NCI-H774 (cell line): ENCODE data around the gene TLE6.
"Not testable (repeated sequence)": the region's sequence is repeated elsewhere in the genome, so short reads cannot be mapped to it uniquely, and the experiment has no call there.

Source experiments
- DNase-seq: peaks from one replicate; lab custom pipeline; 2025; lab: John Stamatoyannopoulos, UW

Gene TLE6

GRCh38 chr19:3004522-3004921, 27.2 kb downstream of the TLE6 start:
- no peak for DNase-seq

GRCh38 chr19:3005345-3005744, 28.0 kb downstream of the TLE6 start:
- no peak for DNase-seq

- DNase-seq = no peak
These were observed 28.9 kb downstream of the TLE6 start for GRCh38 chr19:3006075-3006767.

GRCh38 chr19:3007975-3008374, 30.6 kb downstream of the TLE6 start:
- no peak for DNase-seq

GRCh38 chr19:3008994-3009393, 31.6 kb downstream of the TLE6 start:
- no peak for DNase-seq

- no peak for DNase-seq
These were observed 33.5 kb downstream of the TLE6 start for GRCh38 chr19:3010871-3011270.

GRCh38 chr19:3012059-3012458, 34.7 kb downstream of the TLE6 start:
- not testable (repeated sequence) for DNase-seq

GRCh38 chr19:3012621-3013262, 35.4 kb downstream of the TLE6 start:
- no peak for DNase-seq

GRCh38 chr19:3013263-3013725, 35.9 kb downstream of the TLE6 start:
- DNase-seq = no peak

GRCh38 chr19:3014135-3014534, 36.8 kb downstream of the TLE6 start:
- DNase-seq = no peak

- DNase-seq = no peak
These were observed 38.0 kb downstream of the TLE6 start for GRCh38 chr19:3015126-3016057.

GRCh38 chr19:3017923-3018322, 40.6 kb downstream of the TLE6 start:
- no peak for DNase-seq

GRCh38 chr19:3019211-3019854, 42.0 kb downstream of the TLE6 start:
- no peak for DNase-seq

GRCh38 chr19:3020321-3020960, 43.1 kb downstream of the TLE6 start:
- DNase-seq = no peak

GRCh38 chr19:3024509-3024869, 47.1 kb downstream of the TLE6 start:
- no peak for DNase-seq

- no peak for DNase-seq
These were observed 47.6 kb downstream of the TLE6 start for GRCh38 chr19:3024870-3025548.

- DNase-seq = no peak
These were observed 48.2 kb downstream of the TLE6 start for GRCh38 chr19:3025549-3025886.

- DNase-seq = no peak
These were observed 49.4 kb downstream of the TLE6 start for GRCh38 chr19:3026768-3027167.

- DNase-seq = no peak
These were observed 49.9 kb downstream of the TLE6 start for GRCh38 chr19:3027292-3027691.

GRCh38 chr19:3027981-3028304, 50.6 kb downstream of the TLE6 start:
- no peak for DNase-seq

GRCh38 chr19:3028305-3029064, 51.1 kb downstream of the TLE6 start:
- DNase-seq = no peak
